Activated naive CD8-positive, alpha-beta T cell treated with anti-CD3 and anti-CD28 coated beads, Interleukin-2, amount 50 U/mL, for 24 hours (primary cell): ENCODE data around the gene MT1B.
"Not testable (repeated sequence)": the region's sequence is repeated elsewhere in the genome, so short reads cannot be mapped to it uniquely, and the experiment has no call there.

Experiments
- ATAC-seq: fragments of 150-1000 bp; cut with Tn5 transposase; one replicate; pipeline ENCODE4 v1.10.0; 2021
- DNase-seq: peaks from one replicate; pipeline ENCODE4 v3.0.0; 2021
- H3K27ac Mint-ChIP-seq: one replicate; pipeline ENCODE4 v1.8.0; 2021; ENCODE audit warnings: mild to moderate bottlenecking, mixed read lengths
- H3K27me3 Mint-ChIP-seq: one replicate; pipeline ENCODE4 v1.8.0; 2021; ENCODE audit warnings: mixed read lengths
- H3K36me3 Mint-ChIP-seq: one replicate; pipeline ENCODE4 v1.8.0; 2021; ENCODE audit warnings: low read depth, mixed read lengths
- H3K4me1 Mint-ChIP-seq: one replicate; pipeline ENCODE4 v1.8.0; 2021; ENCODE audit warnings: mixed read lengths
- H3K4me3 Mint-ChIP-seq: one replicate; pipeline ENCODE4 v1.8.0; 2021; ENCODE audit warnings: mild to moderate bottlenecking, moderate library complexity, mixed read lengths
- H3K9me3 Mint-ChIP-seq: one replicate; pipeline ENCODE4 v1.8.0; 2021; ENCODE audit warnings: mixed read lengths

The MT1B gene

GRCh38 chr16:56662357-56663354, 11.0 kb downstream of the MT1B start:
- peaks cover 20% of the 10 kb centered on the region for H3K27me3 Mint-ChIP-seq
- no peaks in the 10 kb centered on the region for H3K36me3 Mint-ChIP-seq
- H3K4me3 Mint-ChIP-seq = peak overlapping the region; percentile 75
- no peaks in the 10 kb centered on the region for H3K9me3 Mint-ChIP-seq
- H3K27ac Mint-ChIP-seq = peak overlapping the region; percentile 78
- ATAC-seq (no peak), DNase-seq (peak; percentile 41)
- H3K4me1 Mint-ChIP-seq = peaks cover 25% of the 10 kb centered on the region

DNA sequence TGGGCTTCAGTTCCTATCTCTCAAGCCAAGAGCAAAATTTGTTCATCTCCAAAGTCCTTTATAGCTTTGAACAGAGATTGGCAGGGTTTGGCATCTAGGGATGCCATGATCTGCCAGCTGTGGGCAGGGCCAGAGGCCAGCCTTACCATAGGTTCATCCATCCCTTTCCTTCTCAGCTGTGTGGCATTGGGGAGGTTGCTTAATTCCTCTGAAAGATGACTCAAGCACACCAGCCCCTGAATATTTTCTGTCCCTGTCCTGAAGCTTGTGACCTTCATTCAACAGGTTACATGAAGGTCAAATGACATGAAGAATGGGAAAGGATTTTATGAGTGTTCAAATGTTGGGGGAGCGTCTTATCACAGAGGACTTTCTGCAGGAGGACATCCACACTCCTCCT, 12.8 kb downstream of the MT1B start:
- ATAC-seq = no peak
- Mint-ChIP-seq H3K27me3 (peaks cover 36% of the 10 kb centered on the region), H3K4me1 (peaks cover 25% of the 10 kb centered on the region), H3K27ac (no peak overlapping the region), H3K4me3 (no peak overlapping the region), H3K36me3 (no peaks in the 10 kb centered on the region), H3K9me3 (no peaks in the 10 kb centered on the region)
- no peak for DNase-seq

GRCh38 chr16:56665286-56666261, 13.9 kb downstream of the MT1B start:
- not testable (repeated sequence) for H3K27ac Mint-ChIP-seq, H3K9me3 Mint-ChIP-seq, H3K36me3 Mint-ChIP-seq, H3K4me3 Mint-ChIP-seq, DNase-seq
- Mint-ChIP-seq H3K4me1 (peaks cover 27% of the 10 kb centered on the region), H3K27me3 (peaks cover 46% of the 10 kb centered on the region)
- peak; percentile 21 for ATAC-seq

DNA sequence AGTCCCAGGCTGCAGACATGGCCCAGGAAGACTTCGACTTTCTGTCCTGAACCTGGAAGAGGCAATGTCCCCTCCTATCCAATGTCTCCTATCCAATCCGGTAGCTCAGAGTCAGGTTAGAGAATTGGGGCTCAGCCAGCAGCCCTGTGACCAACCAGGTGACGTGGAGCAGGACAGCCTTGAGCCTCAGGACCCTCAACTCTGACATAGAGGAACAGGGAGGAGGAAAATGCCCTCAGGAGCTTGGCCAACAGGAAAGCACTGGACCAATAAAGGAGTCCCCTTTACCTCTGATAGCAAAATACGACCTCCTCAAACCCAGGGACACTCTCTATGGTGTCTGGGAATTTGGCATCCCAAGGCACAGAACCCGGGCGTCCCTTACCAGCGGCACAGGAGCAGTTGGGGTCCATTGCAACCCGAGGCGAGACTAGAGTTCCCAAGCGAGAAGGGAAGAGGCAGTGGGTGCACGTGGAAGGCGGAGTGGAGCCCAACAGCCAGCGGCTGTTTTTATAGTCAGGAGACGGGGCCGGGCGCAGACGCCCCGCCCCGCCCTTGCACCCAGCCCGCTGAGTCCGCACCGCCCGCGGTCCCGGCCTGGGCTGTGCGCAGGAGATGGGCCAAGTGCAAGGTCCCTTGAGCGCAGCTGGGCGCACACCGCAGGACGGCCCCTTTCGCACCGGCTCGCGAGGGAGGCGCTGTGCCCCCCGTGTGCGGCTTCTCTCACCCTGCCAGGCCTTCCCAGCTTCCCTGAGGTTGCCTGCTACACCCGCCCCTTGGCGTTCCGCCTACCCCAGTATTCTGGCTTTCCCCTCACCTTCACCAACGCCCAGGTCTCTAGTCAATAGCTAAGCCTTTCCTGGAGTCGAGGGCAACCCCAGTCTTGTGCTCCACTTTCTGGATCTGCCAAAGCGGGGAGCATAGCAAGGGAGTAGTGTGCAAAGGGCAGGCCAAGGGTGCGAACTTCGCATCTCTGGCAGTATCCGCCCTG, 16.2 kb downstream of the MT1B start, which contains the start of gene MT1G:
Gene MT1G, minus strand, starts transcription at position 485 of the 991 bp plus-strand sequence. Its CDS starts 72 bp downstream, at position 413.
- DNase-seq (no peak), ATAC-seq (peak; percentile 64)
- H3K9me3 Mint-ChIP-seq = no peaks in the 10 kb centered on the region
- H3K4me1 Mint-ChIP-seq = peaks cover 18% of the 10 kb centered on the region
- H3K4me3 Mint-ChIP-seq = peak within 1 kb of the TSS; percentile 63
- H3K36me3 Mint-ChIP-seq = no peaks in the 10 kb centered on the region
- H3K27me3 Mint-ChIP-seq = peaks cover 63% of the 10 kb centered on the region
- H3K27ac Mint-ChIP-seq = no peak within 1 kb of the TSS

DNA sequence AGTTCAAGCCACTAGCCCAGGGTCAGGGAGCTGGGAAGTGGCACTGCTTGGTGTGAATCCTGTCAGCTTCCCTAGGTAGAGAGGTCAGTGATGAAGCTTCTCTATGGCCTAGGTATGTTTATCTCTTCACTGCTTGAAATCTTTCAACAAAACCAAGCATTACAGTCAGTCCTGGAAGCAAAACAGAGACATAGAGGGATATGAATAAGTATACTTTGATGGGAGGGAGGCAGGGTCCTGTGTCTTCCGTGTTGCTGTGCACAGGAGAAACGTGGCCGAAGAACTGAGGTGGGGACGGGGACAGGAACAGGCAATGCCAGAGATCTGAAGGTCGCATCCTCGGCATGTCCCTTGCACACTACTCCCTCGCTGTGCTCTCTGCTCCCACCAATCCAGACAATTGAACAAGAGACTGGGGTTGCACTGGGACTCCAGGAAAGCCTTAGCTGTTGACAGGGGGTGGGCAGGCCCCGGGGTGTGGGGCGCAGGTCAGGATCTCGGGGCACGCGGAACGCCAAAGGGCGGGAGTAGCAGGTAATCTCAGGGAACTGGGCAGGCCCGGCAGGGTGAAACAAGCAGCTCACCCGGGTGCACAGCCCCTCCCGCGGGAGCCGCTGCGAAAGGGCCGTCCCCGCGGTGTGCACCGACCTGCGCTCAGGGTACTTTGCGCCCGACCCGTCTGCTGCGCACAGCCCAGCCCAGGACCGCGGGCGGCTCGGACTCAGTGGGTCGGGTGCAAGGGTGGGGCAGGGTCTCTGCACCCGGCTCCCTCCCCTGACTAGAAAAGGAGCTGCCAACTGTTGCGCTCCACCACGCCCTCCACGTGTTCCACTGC, 17.5 kb downstream of the MT1B start, which contains the start of gene MT1H:
Gene MT1H, plus strand, starts transcription at position 810 of the 835 bp plus-strand sequence. CDS start 71 bp downstream, outside the sequence.
- H3K36me3 Mint-ChIP-seq = no peaks in the 10 kb centered on the region
- H3K27me3 Mint-ChIP-seq = peaks cover 68% of the 10 kb centered on the region
- H3K9me3 Mint-ChIP-seq = no peaks in the 10 kb centered on the region
- H3K27ac Mint-ChIP-seq = no peak within 1 kb of the TSS
- ATAC-seq (no peak), DNase-seq (no peak)
- peak within 1 kb of the TSS; percentile 37 for H3K4me3 Mint-ChIP-seq
- H3K4me1 Mint-ChIP-seq = peaks cover 16% of the 10 kb centered on the region

DNA sequence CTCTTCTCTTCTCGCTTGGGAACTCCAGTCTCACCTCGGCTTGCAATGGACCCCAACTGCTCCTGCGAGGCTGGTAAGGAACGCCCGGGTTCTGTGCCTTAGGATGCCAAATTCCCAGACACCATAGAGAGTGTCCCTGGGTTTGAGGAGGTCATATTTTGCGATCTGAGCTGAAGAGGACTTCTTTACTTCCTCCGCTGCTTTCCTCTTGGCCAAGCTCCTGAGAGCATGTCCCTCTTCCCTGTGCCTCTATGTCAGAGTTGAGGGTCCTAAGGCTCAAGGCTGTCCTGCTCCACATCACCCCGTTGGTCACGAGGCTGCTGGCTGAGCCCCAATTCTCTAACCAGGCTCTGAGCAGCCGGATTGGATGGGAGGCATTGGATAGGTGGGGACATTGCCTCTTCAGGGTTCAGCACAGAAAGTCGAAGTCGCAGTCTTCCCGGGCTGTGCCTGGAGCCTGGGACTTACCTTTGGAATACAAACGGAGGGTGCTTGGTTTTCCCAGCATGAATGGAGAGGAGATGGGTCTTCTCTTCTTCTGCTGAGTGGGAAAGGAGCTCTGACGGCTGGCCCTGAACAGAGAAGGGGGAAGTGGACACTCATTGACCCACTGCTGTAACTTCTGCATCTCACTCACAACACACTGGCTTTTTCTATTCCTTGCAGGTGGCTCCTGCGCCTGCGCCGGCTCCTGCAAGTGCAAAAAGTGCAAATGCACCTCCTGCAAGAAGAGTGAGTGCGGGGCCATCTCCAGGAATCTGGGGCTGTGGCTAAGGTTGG, 18.3 kb downstream of the MT1B start:
- DNase-seq = no peak
- Mint-ChIP-seq H3K27ac (no peak overlapping the region), H3K4me1 (peaks cover 15% of the 10 kb centered on the region)

GRCh38 chr16:56670620-56670934, 18.9 kb downstream of the MT1B start:
- H3K4me3 Mint-ChIP-seq = no peak overlapping the region
- H3K36me3 Mint-ChIP-seq = no peaks in the 10 kb centered on the region
- no peaks in the 10 kb centered on the region for H3K9me3 Mint-ChIP-seq
- peaks cover 17% of the 10 kb centered on the region for H3K4me1 Mint-ChIP-seq
- H3K27ac Mint-ChIP-seq = no peak overlapping the region
- DNase-seq (no peak), ATAC-seq (no peak)
- H3K27me3 Mint-ChIP-seq = peaks cover 79% of the 10 kb centered on the region

More for the DNA sequence above, 18.3 kb downstream of the MT1B start:
- Mint-ChIP-seq H3K9me3 (no peaks in the 10 kb centered on the region), H3K36me3 (no peaks in the 10 kb centered on the region), H3K27me3 (peaks cover 73% of the 10 kb centered on the region), H3K4me3 (peak overlapping the region; percentile 37)
- ATAC-seq = no peak

- not testable (repeated sequence) for DNase-seq, ATAC-seq, H3K36me3 Mint-ChIP-seq, H3K4me3 Mint-ChIP-seq, H3K9me3 Mint-ChIP-seq, H3K27ac Mint-ChIP-seq
- Mint-ChIP-seq H3K4me1 (peaks cover 25% of the 10 kb centered on the region), H3K27me3 (peaks cover 74% of the 10 kb centered on the region)
Measured at GRCh38 chr16:56671691-56672090, 20.0 kb downstream of the MT1B start.

DNA sequence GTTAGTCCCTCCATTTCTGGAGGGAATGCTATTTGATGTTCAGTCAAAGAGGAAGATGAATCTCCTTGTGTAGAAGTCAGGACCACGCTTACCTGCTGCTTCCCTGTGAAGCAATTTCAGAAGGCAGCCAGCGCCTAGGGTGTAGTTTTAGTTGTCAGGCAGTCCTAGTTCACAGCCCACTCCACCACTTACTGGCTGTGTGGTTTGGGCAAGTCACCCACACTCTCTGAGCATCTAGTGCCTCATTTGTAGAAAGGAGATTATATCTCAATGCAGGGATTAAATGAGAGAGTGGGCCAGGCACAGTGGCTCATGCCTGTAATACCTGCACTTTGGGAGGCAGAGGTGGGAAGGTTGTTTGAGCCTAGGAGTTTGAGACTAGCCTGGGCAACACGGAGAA, 20.5 kb downstream of the MT1B start:
- H3K9me3 Mint-ChIP-seq, H3K27ac Mint-ChIP-seq, ATAC-seq, DNase-seq, H3K4me3 Mint-ChIP-seq, H3K36me3 Mint-ChIP-seq: not testable (repeated sequence)
- Mint-ChIP-seq H3K4me1 (peaks cover 25% of the 10 kb centered on the region), H3K27me3 (peaks cover 70% of the 10 kb centered on the region)

GRCh38 chr16:56672761-56673536, 21.3 kb downstream of the MT1B start:
- DNase-seq (no peak), ATAC-seq (no peak)
- peaks cover 63% of the 10 kb centered on the region for H3K27me3 Mint-ChIP-seq
- H3K4me1 Mint-ChIP-seq = peaks cover 23% of the 10 kb centered on the region
- no peak overlapping the region for H3K27ac Mint-ChIP-seq
- no peaks in the 10 kb centered on the region for H3K9me3 Mint-ChIP-seq
- H3K4me3 Mint-ChIP-seq = no peak overlapping the region
- H3K36me3 Mint-ChIP-seq = no peaks in the 10 kb centered on the region

DNA sequence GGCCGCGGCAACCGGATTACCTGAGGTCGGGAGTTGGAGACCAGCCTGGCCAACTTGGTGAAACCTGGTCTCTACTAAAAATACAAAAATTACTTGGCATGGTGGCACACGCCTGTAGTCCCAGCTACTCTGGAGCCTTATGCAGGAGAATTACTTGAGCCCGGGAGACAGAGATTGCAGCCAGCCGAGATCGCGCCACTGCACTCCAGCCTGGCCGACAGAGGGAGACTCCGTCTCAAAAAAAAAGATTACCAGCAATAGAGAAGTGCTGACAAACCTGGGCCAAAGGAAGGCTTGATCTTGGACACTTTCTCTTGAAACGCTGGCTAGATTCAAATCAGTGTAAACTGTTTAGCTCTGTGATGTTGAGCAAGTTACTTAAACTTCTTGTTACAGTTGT, 22.2 kb downstream of the MT1B start:
- Mint-ChIP-seq H3K27me3 (peaks cover 55% of the 10 kb centered on the region), H3K4me1 (peaks cover 19% of the 10 kb centered on the region), H3K9me3 (no peaks in the 10 kb centered on the region), H3K4me3 (no peak overlapping the region), H3K27ac (no peak overlapping the region), H3K36me3 (no peaks in the 10 kb centered on the region)
- ATAC-seq (no peak), DNase-seq (no peak)

GRCh38 chr16:56674570-56674969, 22.9 kb downstream of the MT1B start:
- H3K27me3 Mint-ChIP-seq = peaks cover 49% of the 10 kb centered on the region
- H3K36me3 Mint-ChIP-seq, H3K9me3 Mint-ChIP-seq, H3K27ac Mint-ChIP-seq, DNase-seq, H3K4me3 Mint-ChIP-seq, ATAC-seq: not testable (repeated sequence)
- H3K4me1 Mint-ChIP-seq = peaks cover 19% of the 10 kb centered on the region
